ENCODE measurements around the gene UBFD1. TPM values are rescaled to one million over a fixed set of nuclear protein-coding genes. Genes with fewer than 3 reads are reported as not detected.
"Not testable (repeated sequence)": the region's sequence is repeated elsewhere in the genome, so short reads cannot be mapped to it uniquely, and the experiment has no call there.

UBFD1 gene
- total RNA-seq, 4 donors from 2014 or later = 19.4 to 90.8 (median 37.9) TPM

- H3K27ac ChIP-seq = peak within 1 kb of the TSS; percentile 83 to 93 (median 88)
- DNase-seq = peak; percentile 85 to 94 (median 90)
- H3K9me3 ChIP-seq = no peaks in the 10 kb centered on the region
- peak in 2 of 6 experiments; percentile 23 to 45 for TF ChIP-seq CTCF (IDR thresholded peaks at IDR 0.05)
- TF ChIP-seq POLR2A (IDR thresholded peaks at IDR 0.05) = peak; percentile 72 to 80
- peak within 1 kb of the TSS; percentile 70 to 98 (median 90) for H3K4me3 ChIP-seq
- no peaks in the 10 kb centered on the region for H3K36me3 ChIP-seq
- peaks cover 0 to 25% (median 9%) of the 10 kb centered on the region in 4 donors for H3K4me1 ChIP-seq
- H3K27me3 ChIP-seq = no peaks in the 10 kb centered on the region
These were observed 47.2 kb upstream of the UBFD1 start, which contains the start of gene GGA2 for GRCh38 chr16:23510164-23510914. Gene GGA2 (minus strand): TSS chr16:23510494. CDS start chr16:23510411, 83 bp downstream.

GRCh38 chr16:23510915-23511270 is 46.6 kb upstream of the UBFD1 start:
- H3K4me1 ChIP-seq = peaks cover 0 to 20% (median 6%) of the 10 kb centered on the region in 4 donors
- H3K4me3 ChIP-seq = peak overlapping the region; percentile 70 to 98 (median 90)
- not testable (repeated sequence) for H3K36me3 ChIP-seq, H3K27me3 ChIP-seq, H3K9me3 ChIP-seq, DNase-seq
- H3K27ac ChIP-seq = peak overlapping the region in 3 of 4 donors; percentile 85 to 93 (median 92)

GRCh38 chr16:23511731-23512130 is 45.8 kb upstream of the UBFD1 start:
- no peak overlapping the region for H3K4me3 ChIP-seq
- no peak overlapping the region for H3K27ac ChIP-seq
- TF ChIP-seq POLR2A (IDR thresholded peaks at IDR 0.05) (no peak), CTCF (IDR thresholded peaks at IDR 0.05) (no peak)
- H3K27me3 ChIP-seq = no peaks in the 10 kb centered on the region
- H3K4me1 ChIP-seq = peaks cover 0 to 16% (median 4%) of the 10 kb centered on the region in 4 donors
- H3K36me3 ChIP-seq = no peaks in the 10 kb centered on the region
- DNase-seq = no peak
- H3K9me3 ChIP-seq = no peaks in the 10 kb centered on the region

- no peak for TF ChIP-seq POLR2A (IDR thresholded peaks at IDR 0.05)
- no peak for TF ChIP-seq CTCF (IDR thresholded peaks at IDR 0.05)
- H3K27me3 ChIP-seq = no peaks in the 10 kb centered on the region
- no peak overlapping the region for H3K4me3 ChIP-seq
- no peaks in the 10 kb centered on the region for H3K9me3 ChIP-seq
- no peak for DNase-seq
- H3K4me1 ChIP-seq = peaks cover 0 to 16% (median 3%) of the 10 kb centered on the region in 4 donors
- H3K36me3 ChIP-seq = no peaks in the 10 kb centered on the region
- no peak overlapping the region for H3K27ac ChIP-seq
These were observed 45.3 kb upstream of the UBFD1 start for GRCh38 chr16:23512168-23512695.

GRCh38 chr16:23514381-23515152 is 43.0 kb upstream of the UBFD1 start:
- Histone ChIP-seq H3K9me3 (no peaks in the 10 kb centered on the region), H3K4me1 (no peaks in the 10 kb centered on the region), H3K4me3 (no peak overlapping the region), H3K27me3 (no peaks in the 10 kb centered on the region), H3K36me3 (no peaks in the 10 kb centered on the region), H3K27ac (peak overlapping the region in 1 of 4 donors; percentile 10)
- no peak for TF ChIP-seq CTCF (IDR thresholded peaks at IDR 0.05)
- no peak for DNase-seq

GRCh38 chr16:23515881-23516280 is 41.6 kb upstream of the UBFD1 start:
- Histone ChIP-seq H3K4me1 (no peaks in the 10 kb centered on the region), H3K4me3 (no peak overlapping the region), H3K9me3 (no peaks in the 10 kb centered on the region), H3K27me3 (no peaks in the 10 kb centered on the region), H3K27ac (peak overlapping the region in 1 of 4 donors; percentile 66), H3K36me3 (no peaks in the 10 kb centered on the region)
- no peak for TF ChIP-seq CTCF (IDR thresholded peaks at IDR 0.05)
- TF ChIP-seq POLR2A (IDR thresholded peaks at IDR 0.05) = no peak
- DNase-seq = no peak
